HG02943 (cell line): Measurements from ENCODE around the gene PCDHGA11.
A peak's percentile ranks its signal among the peaks of the same experiment; 100 is the strongest.
"Not testable (repeated sequence)": the region's sequence is repeated elsewhere in the genome, so short reads cannot be mapped to it uniquely, and the experiment has no call there.

Experiments used
- ATAC-seq: cut with Tn5 transposase; IDR thresholded peaks from one replicate; pipeline ENCODE4 v1.9.1; 2021; ENCODE audit warnings: mild to moderate bottlenecking, low read depth, moderate library complexity; ENCODE audit not compliant: unreplicated experiment

PCDHGA11 gene

DNA sequence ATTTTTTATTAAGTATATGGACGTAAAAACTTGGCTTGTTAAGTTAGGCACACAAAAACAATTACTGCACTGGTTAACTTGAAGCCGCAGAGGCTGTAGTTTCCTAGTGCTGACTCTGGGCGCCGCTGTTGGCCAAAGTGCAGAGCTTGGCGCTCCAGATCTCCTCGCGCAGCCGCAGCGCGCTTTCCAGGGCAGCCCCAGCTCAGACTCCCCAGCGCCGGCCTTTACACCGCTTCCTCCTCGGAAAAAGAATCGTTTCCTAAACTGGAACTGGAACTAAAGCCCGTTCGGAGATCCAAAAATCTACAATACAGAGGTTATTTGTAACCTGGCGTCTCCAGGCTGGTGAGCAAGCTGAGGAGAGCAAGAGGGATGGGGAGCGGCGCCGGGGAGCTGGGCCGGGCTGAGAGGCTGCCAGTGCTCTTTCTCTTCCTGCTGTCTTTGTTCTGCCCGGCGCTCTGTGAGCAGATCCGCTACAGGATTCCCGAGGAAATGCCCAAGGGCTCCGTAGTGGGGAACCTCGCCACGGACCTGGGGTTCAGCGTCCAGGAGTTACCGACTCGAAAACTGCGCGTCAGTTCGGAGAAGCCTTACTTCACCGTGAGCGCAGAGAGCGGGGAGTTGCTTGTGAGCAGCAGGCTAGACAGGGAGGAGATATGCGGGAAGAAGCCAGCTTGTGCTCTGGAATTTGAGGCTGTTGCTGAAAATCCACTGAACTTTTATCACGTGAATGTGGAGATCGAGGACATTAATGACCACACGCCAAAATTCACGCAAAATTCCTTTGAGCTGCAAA, 22.9 kb upstream of the PCDHGA11 start, which contains the start of gene PCDHGB5:
PCDHGB5 (plus strand) TSS at position 192 of the 796 bp plus-strand sequence; CDS start at position 373, 181 bp downstream.
- ATAC-seq, result not testable (repeated sequence)

- ATAC-seq, result no peak
These were observed 22.2 kb upstream of the PCDHGA11 start for GRCh38 chr5:141398608-141399007.

DNA sequence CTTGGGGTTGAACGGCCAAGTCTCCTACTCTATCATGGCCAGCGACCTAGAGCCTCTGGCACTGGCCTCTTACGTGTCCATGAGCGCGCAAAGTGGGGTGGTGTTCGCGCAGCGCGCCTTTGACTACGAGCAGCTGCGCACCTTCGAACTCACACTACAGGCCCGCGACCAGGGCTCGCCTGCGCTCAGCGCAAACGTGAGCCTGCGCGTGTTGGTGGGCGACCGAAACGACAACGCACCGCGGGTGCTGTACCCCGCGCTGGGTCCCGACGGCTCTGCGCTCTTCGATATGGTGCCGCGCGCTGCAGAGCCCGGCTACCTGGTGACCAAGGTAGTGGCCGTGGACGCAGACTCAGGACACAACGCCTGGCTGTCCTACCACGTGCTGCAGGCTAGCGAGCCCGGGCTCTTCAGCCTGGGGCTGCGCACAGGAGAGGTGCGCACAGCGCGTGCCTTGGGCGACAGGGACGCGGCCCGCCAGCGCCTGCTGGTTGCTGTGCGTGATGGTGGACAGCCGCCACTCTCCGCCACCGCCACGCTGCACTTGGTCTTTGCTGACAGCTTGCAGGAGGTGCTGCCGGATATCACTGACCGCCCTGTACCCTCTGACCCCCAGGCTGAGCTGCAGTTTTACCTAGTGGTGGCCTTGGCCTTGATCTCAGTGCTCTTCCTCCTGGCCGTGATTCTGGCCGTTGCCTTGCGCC, 21.1 kb upstream of the PCDHGA11 start:
- no peak for ATAC-seq

DNA sequence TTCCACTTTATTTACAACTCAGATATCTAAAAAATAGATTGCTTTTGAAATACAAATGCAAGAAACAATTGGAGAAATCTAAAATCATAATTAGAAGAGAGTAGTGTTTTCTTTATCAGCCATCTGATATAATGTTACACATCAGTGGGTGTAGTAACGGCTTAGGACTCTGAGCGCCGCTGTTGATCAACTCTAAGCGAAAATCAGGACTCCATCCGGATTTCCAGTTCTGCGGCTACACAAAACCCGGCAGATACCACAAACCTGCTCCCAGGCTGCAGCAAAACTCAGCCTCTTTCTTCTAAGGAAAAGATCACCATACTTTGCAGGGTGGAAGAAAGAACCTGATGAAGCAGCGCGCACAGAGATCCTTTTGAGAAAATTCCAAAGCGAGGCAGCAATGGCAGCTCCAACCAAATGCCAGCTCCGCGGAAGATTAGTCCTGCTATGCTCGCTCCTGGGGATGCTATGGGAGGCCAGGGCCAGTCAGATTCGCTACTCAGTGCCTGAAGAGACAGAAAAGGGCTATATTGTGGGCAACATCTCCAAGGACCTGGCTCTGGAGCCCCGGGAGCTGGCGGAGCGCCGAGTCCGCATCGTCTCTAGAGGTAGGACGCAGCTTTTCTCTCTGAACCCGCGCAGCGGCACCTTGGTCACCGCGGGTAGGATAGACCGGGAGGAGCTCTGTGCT, 18.2 kb upstream of the PCDHGA11 start, which contains the start of gene PCDHGA9:
PCDHGA9 (plus strand) TSS at position 226 of the 691 bp plus-strand sequence; CDS start at position 401, 175 bp downstream.
- no peak for ATAC-seq

GRCh38 chr5:141403387-141403786, 17.5 kb upstream of the PCDHGA11 start:
- ATAC-seq, result no peak

- not testable (repeated sequence) for ATAC-seq
These were observed 12.9 kb upstream of the PCDHGA11 start, which contains the start of gene PCDHGB6 for GRCh38 chr5:141407790-141408505. PCDHGB6 (plus strand) TSS chr5:141408021; CDS start chr5:141408203, 182 bp downstream.

- ATAC-seq, result no peak
These were observed 11.1 kb upstream of the PCDHGA11 start for GRCh38 chr5:141409598-141410306.

DNA sequence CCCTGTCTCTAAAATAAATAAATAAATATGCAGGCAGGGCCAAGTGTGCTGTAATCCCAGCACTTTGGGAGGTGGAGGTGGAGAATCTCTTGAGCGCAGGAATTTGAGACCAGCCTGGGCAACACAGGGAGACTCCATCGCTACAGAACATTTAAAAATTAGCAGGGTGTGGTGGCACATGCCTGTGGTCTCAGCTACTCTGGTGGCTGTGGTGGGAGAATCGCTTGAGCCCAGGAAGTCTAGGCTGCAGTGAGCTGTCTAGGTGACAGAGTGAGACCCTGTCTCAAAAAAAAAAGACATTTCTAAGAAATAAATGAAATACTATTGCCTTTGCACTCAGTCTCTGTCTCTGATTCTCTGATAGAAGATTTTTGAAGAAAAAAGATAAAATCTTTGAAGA, 9.3 kb upstream of the PCDHGA11 start:
- no peak for ATAC-seq

DNA sequence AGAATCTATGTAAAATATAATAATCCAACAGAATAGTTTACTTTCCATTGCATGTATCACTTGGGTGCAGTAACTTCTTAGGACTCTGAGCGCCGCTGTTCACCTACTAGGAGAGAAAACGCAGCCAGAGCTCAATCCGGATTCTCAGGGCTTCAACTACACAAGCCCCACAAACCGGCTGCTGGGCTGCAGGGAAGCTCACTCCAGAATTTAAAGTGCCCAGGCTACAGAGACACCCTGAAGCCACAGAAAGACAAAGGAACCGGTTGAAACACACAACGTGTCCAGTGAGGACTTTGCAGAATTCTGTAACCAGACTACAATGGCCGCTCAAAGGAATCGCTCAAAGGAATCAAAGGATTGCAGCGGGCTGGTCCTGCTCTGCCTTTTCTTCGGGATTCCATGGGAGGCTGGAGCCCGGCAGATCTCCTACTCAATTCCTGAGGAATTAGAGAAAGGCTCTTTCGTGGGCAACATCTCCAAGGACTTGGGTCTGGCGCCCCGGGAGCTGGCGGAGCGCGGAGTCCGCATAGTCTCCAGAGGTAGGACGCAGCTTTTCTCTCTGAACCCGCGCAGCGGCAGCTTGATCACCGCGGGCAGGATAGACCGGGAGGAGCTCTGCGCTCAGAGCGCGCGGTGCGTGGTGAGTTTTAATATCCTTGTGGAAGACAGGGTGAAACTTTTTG, 7.9 kb upstream of the PCDHGA11 start, which contains the start of gene PCDHGA10:
PCDHGA10 (plus strand) TSS at position 134 of the 686 bp plus-strand sequence; CDS start at position 323, 189 bp downstream.
- peak; percentile 58 for ATAC-seq

GRCh38 chr5:141413540-141414069, 7.2 kb upstream of the PCDHGA11 start:
- no peak for ATAC-seq

DNA sequence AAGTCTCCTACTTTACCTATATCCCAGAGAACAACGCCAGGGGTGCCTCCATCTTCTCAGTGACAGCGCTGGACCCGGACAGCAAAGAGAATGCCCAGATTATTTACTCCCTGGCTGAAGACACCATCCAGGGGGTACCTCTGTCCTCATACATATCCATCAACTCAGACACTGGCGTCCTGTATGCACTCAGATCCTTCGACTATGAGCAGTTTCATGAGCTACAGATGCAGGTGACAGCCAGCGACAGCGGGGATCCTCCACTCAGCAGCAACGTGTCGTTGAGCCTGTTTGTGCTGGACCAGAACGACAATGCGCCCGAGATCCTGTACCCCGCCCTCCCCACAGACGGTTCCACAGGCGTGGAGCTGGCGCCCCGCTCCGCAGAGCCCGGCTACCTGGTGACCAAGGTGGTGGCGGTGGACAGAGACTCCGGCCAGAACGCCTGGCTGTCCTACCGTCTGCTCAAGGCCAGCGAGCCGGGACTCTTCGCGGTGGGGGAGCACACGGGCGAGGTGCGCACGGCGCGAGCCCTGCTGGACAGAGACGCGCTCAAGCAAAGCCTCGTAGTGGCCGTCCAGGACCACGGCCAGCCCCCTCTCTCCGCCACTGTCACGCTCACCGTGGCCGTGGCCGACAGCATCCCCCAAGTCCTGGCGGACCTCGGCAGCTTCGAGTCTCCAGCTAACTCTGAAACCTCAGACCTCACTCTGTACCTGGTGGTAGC, 6.1 kb upstream of the PCDHGA11 start:
- ATAC-seq, result not testable (repeated sequence)

DNA sequence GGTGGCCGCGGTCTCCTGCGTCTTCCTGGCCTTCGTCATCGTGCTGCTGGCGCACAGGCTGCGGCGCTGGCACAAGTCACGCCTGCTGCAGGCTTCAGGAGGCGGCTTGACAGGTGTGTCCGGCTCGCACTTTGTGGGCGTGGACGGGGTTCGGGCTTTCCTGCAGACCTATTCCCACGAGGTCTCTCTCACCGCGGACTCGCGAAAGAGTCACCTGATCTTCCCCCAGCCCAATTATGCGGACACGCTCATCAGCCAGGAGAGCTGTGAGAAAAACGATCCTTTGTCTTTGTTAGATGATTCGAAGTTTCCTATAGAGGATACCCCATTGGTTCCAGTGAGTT, 5.6 kb upstream of the PCDHGA11 start:
- not testable (repeated sequence) for ATAC-seq

DNA sequence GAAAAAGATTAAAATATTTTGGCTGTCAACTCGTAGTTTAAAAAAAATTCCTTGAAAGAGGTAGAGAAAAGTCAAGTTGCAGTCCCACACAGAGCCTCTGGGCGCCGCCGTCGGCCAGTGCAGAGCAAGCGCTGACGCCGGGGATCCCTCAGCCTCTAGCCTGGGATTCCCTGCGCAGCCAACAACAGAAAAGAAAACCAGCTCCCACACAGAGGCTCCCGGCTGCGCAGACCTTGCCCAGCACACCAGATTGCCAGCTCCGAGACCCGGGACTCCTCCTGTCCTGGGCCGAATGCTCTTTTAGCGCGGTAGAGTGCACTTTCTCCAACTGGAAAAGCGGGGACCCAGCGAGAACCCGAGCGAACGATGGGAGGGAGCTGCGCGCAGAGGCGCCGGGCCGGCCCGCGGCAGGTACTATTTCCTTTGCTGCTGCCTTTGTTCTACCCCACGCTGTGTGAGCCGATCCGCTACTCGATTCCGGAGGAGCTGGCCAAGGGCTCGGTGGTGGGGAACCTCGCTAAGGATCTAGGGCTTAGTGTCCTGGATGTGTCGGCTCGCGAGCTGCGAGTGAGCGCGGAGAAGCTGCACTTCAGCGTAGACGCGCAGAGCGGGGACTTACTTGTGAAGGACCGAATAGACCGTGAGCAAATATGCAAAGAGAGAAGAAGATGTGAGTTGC, 3.2 kb upstream of the PCDHGA11 start, which contains the start of gene PCDHGB7:
PCDHGB7 (plus strand) TSS at position 184 of the 679 bp plus-strand sequence; CDS start at position 367, 183 bp downstream.
- ATAC-seq, result peak; percentile 75

GRCh38 chr5:141419074-141419880, 1.6 kb upstream of the PCDHGA11 start:
- ATAC-seq, result no peak

GRCh38 chr5:141421489-141421855, 621 bp downstream of the PCDHGA11 start:
- no peak for ATAC-seq

GRCh38 chr5:141422742-141423291, 2.0 kb downstream of the PCDHGA11 start:
- ATAC-seq, result no peak
